Stimulated activated CD8-positive, alpha-beta memory T cell treated with anti-CD3 and anti-CD28 coated beads, Interleukin-15, amount 100 ng/mL, for 24 hours (primary cell): ENCODE results near the gene HK2.

ENCODE experiments used
- DNase-seq: peaks from one replicate; pipeline ENCODE4 v3.0.0-alpha.2; 2020; ENCODE audit warnings: low read depth

The HK2 gene

DNA sequence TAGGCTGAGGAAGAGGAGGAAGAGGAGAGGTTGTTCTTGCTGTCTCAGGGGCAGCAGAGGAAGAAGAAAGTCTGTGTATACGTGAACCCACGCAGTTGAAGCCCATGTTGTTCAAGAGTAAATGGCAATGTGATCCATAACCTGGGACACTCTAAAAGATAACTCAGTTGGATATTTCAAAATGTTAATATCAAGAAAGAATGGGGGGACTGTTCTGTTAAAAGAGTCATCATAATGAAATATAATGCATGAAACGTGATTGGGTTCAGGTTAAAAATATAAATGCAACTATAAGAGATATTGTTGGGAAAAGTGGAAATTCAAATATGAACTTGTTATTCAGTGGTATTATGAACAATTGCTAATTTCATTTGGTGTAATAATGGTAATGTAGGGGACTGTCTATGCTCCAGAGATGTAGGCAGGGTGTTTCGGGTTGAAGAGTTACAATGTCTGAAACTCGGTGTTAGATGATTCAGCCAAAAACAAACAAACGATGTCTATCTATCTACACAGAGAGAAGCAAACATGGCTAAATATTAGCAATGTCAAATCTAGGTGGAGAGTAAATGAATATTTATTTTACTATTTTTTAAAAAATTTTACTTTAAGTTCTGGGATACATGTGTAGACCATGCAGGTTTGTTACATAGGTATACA is 103.4 kb downstream of the HK2 start:
- no peak for DNase-seq

DNA sequence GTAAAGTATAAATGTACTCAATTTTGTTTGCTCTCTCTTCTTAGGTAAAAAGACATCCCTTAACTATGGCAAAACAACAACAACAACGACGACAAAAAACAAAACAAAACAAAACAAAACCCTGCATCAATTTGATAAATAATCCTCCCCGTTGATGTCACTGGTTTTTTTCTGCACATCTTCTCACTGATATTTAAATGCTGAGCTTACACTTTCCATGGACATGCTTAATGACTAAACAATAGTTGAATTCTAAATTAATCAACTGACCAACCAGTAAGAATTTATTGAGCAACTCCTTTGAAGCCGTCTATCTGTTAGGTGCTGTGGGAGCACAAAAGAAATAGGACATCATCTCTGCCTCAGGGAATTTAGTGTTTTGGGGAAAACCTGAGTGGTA is 104.3 kb downstream of the HK2 start:
- DNase-seq = no peak

DNA sequence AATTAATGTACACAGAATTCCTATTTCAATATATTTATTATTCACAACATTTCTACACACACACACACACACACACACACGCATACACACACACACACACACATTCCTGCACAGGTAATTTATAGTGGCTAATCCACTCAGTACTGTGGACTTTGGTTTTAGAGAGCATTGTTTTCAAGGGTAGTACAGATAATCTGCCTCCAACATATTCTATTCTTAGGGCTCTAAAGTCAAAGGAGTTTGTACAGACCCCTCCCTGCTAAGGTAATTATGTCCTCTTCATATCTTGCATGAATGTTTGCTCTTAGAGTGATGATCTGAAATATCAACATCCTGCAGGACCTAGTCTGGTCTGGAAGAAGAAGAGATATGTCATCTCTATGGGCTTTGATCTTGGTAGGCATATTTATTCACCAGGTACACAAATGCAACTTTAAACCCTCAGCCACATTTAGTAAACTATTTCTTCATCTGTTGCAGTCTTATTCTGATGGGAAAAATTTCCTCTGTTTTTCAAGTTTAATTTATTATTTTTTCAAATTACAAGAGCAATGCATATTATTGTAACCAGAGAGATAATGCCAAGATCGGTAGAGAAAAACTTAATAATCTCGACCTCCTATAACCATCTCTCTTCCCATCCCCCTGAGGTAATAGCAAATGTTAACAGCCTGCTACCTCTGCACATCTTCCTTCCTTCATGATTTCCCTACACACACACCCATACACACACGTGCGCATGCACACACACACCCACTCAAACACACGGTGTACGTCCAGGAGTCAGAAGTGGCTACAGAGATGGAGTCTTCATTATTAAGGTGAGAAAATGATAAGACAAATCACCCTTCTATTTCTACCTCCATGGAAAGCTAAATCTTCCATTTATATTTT is 106.2 kb downstream of the HK2 start:
- no peak for DNase-seq

DNA sequence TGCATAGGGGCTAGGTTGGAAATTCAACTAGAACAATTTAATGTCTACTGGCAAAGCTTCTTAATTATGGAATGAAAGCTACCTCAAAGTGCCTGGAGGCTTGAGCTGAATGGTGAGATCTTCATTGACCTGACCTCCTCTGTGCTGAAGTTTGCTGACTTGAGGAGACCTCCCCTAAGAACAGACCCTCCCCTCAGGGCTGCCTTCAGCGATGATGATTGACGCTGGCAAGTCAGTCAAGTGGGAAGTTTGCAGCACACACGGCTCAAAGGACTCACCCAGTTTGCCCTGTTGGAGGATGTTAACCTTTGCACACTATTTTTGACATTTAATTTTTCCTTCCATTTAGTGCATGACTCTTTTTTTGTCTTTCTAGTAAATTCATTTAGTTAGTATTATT is 107.4 kb downstream of the HK2 start:
- DNase-seq = no peak

DNA sequence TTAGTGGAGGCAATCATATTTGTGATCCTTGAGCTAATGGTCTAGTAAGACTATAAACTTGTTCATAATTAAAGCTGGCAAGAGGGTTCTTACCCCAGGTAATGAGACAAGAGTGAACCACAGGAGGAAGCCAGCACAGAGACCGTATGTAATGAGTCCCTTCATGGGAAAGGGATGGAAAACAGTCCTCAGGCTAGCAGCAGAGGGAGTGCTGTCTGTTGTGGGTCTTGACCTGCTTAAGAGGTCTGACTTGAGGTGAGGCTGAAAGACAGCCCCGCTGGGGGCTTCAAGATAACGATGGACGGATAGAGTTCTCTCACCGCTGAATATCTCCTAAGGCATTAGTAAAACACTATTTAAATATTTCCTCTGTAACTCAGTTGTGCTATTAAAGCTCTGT is 108.3 kb downstream of the HK2 start:
- no peak for DNase-seq
